OCI-LY3 (cell line): Measurements from ENCODE around the gene ALG2.

Source experiments
- CTCF ChIP-seq: fragments of 200-600, 300-600 bp; sonication (generic); IDR thresholded peaks from 2 replicates; pipeline ENCODE4 v1.5.1; 2014; ENCODE audit warnings: antibody characterized with exemption, low read length, low read depth
- EZH2phosphoT487 ChIP-seq: fragments of 200-600 bp; shearing (Covaris generic); IDR thresholded peaks from 2 replicates; pipeline ENCODE4 v1.6.1; 2018; ENCODE audit warnings: antibody characterized with exemption, mixed run types, low read depth

DNA sequence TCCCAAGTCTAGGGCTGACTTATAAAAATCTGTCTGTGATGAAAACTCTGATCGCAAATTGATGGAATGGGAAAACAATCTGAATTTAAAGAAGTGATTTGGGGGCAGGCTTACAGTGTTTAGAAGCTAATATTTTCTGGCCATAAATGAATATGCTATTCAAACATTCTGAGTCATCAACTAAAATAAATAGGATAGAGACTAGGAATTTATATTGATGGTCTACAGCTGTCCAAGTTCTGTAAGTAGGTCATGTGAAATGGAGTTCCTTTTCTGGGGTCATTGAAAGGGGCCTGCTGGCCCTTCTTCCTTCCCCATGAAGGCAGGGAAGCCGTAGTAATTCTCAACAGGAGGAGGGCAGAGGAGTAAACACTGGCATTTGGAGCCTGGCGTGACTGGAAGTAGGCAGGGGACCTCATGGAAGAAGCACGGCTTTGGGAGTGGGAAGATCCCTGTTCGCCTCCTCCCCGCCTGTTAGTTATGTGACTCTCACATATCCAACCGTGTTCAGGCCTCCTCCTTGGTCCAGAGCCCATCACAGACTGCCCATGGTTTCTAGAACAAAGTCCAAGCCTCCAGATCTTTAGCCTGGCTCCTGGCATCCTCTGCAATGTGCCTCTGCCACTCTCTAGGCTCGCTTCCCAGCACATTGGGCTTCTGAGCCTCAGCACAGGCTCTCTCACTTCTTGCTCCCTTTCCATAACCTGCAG is 31.7 kb downstream of the ALG2 start:
- TF ChIP-seq CTCF: no peak
- TF ChIP-seq EZH2phosphoT487: no peak
